ENCODE data around the gene GPR37L1. TPM values are rescaled to one million over a fixed set of nuclear protein-coding genes. Genes with fewer than 3 reads are reported as not detected.

Gene GPR37L1
- total RNA-seq, 1 experiment from 2014 or later: 0.12 TPM

DNA sequence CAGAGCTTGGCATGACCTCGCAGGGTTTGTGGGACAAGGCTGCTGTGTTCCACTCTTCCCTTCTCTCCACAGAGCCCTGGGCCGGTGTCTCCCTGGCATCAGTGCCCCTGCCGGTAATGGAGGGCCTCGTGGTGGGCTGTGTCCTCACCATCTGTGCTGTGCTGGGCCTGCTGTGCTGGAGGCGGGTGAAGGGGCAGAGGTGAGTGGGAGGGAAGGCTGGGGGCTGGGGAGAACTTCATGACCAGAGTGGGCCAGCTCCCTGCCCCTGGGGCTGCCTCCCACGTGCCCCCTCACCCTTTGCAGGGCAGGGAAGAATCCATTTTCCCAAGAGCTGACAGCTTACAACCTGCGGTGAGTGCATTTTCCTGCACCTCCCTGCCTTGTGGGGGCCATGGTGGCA lies 58.9 kb downstream of the GPR37L1 start:
- H3K27me3 Mint-ChIP-seq (ENCODE audit: unreplicated experiment): peaks cover 87% of the 10 kb centered on the region
- CTCF ChIA-PET: no interaction called here

DNA sequence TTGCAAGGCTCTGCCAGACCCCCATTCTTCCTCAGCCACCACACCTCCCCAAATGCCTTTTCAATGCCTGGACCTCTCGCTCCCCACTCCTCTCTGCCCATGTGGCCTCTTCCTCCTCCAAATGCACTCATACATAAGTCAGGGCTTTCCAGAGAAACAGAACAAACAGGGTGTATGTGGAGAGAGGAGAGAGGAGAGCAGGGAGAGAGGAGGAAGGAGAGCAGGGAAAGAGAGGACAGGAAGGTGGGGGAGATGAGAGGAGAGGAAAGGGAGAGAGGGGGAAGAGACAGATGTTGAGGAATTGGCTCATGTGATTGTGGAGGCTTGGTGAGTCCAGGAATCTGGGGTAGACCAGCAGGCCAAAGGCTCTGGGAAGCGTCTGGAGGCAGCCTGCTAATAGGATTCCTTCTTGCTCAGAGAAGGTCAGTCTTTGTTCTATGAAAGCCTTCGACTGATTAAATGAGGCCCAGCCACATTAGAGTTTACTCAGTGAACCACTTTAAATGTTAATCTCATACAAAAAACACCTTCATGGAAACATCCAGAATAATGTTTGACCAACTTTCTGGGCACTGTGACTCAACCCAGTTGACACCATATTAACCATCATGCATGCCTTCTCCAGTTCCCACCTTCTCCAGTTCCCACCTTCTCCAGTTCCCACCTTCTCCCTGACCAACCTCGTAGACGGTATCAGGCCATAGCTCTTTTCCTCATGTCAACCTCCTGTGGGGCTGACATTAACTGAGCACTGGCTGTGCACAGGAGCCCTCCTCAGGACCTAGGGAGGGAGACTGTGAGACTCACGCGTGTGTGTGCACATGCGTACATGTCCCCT lies 59.5 kb downstream of the GPR37L1 start:
- CTCF ChIA-PET: interaction anchor here (0.6 kb wide), 1 partner anchor 133 kb away, joined by 3 read pairs; no protein-coding TSS in a partner anchor
- TF ChIP-seq, protein P1, sequence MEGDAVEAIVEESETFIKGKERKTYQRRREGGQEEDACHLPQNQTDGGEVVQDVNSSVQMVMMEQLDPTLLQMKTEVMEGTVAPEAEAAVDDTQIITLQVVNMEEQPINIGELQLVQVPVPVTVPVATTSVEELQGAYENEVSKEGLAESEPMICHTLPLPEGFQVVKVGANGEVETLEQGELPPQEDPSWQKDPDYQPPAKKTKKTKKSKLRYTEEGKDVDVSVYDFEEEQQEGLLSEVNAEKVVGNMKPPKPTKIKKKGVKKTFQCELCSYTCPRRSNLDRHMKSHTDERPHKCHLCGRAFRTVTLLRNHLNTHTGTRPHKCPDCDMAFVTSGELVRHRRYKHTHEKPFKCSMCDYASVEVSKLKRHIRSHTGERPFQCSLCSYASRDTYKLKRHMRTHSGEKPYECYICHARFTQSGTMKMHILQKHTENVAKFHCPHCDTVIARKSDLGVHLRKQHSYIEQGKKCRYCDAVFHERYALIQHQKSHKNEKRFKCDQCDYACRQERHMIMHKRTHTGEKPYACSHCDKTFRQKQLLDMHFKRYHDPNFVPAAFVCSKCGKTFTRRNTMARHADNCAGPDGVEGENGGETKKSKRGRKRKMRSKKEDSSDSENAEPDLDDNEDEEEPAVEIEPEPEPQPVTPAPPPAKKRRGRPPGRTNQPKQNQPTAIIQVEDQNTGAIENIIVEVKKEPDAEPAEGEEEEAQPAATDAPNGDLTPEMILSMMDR (IDR thresholded peaks at IDR 0.05; ENCODE audit: unreplicated experiment): no peak
- H3K9me3 Mint-ChIP-seq (ENCODE audit: low read depth, unreplicated experiment): no peaks in the 10 kb centered on the region
- H3K4me3 Mint-ChIP-seq (ENCODE audit: low read depth, unreplicated experiment): no peak overlapping the region
- H3K36me3 Mint-ChIP-seq (ENCODE audit: insufficient read depth, unreplicated experiment): no peaks in the 10 kb centered on the region
- peaks cover 8% of the 10 kb centered on the region for H3K4me1 Mint-ChIP-seq (ENCODE audit: low read depth, unreplicated experiment)
- BruUV-seq (replicated peaks): no TSS peak
- DNase-seq: no peak
- intact Hi-C loops (cut with micrococcal nuclease; ENCODE audit: unreplicated experiment): loop anchor here (10.0 kb wide), 1 partner anchor 533 kb away; the partner anchor contains the start of gene SYT2
- peaks cover 93% of the 10 kb centered on the region for H3K27me3 Mint-ChIP-seq (ENCODE audit: unreplicated experiment)
- H3K27ac Mint-ChIP-seq (ENCODE audit: unreplicated experiment): no peak overlapping the region

More for the DNA sequence above, 58.9 kb downstream of the GPR37L1 start:
- TF ChIP-seq, protein P1 (IDR thresholded peaks at IDR 0.05; ENCODE audit: unreplicated experiment): no peak
- intact Hi-C loops (cut with micrococcal nuclease; ENCODE audit: unreplicated experiment): loop anchor here (10.0 kb wide), 1 partner anchor 533 kb away; the partner anchor contains the start of gene SYT2
- H3K4me3 Mint-ChIP-seq (ENCODE audit: low read depth, unreplicated experiment): no peak overlapping the region
- no peak overlapping the region for H3K27ac Mint-ChIP-seq (ENCODE audit: unreplicated experiment)
- H3K9me3 Mint-ChIP-seq (ENCODE audit: low read depth, unreplicated experiment): no peaks in the 10 kb centered on the region
- H3K36me3 Mint-ChIP-seq (ENCODE audit: insufficient read depth, unreplicated experiment): no peaks in the 10 kb centered on the region
- BruUV-seq (replicated peaks): no TSS peak
- peaks cover 8% of the 10 kb centered on the region for H3K4me1 Mint-ChIP-seq (ENCODE audit: low read depth, unreplicated experiment)
- DNase-seq: no peak

Other genes with a start within 250 kb of the GPR37L1 start
- gene SHISA4, start 234.0 kb upstream of the GPR37L1 start, total RNA-seq (2022): 9.9 and 13.7 TPM in 2 replicates
- gene LMOD1, start 176.4 kb upstream of the GPR37L1 start, total RNA-seq (2022): not detected in 2 replicates
- 78.5 and 85.3 TPM in 2 replicates for gene TIMM17A, start 167.4 kb upstream of the GPR37L1 start, total RNA-seq (2022)
- 86.1 and 91.6 TPM in 2 replicates for gene RNPEP, start 140.3 kb upstream of the GPR37L1 start, total RNA-seq (2022)
- gene ELF3, start 112.3 kb upstream of the GPR37L1 start, total RNA-seq (2022): 830 and 907 TPM in 2 replicates
- 64.1 and 66.9 TPM in 2 replicates for gene ARL8A, start 21.8 kb downstream of the GPR37L1 start, total RNA-seq (2022)
- not detected in 2 replicates for gene PTPN7, start 37.7 kb downstream of the GPR37L1 start, total RNA-seq (2022)
- gene LGR6, start 70.9 kb downstream of the GPR37L1 start, total RNA-seq (2022): not detected in 2 replicates
- gene UBE2T, start 219.0 kb downstream of the GPR37L1 start, total RNA-seq (2022): 69.0 and 79.6 TPM in 2 replicates
- 31.8 and 32.9 TPM in 2 replicates for gene PPP1R12B, start 225.8 kb downstream of the GPR37L1 start, total RNA-seq (2022)